ENCODE measurements around the gene TGFBR3.
"Not testable (repeated sequence)": the region's sequence is repeated elsewhere in the genome, so short reads cannot be mapped to it uniquely, and the experiment has no call there.

The TGFBR3 gene

DNA sequence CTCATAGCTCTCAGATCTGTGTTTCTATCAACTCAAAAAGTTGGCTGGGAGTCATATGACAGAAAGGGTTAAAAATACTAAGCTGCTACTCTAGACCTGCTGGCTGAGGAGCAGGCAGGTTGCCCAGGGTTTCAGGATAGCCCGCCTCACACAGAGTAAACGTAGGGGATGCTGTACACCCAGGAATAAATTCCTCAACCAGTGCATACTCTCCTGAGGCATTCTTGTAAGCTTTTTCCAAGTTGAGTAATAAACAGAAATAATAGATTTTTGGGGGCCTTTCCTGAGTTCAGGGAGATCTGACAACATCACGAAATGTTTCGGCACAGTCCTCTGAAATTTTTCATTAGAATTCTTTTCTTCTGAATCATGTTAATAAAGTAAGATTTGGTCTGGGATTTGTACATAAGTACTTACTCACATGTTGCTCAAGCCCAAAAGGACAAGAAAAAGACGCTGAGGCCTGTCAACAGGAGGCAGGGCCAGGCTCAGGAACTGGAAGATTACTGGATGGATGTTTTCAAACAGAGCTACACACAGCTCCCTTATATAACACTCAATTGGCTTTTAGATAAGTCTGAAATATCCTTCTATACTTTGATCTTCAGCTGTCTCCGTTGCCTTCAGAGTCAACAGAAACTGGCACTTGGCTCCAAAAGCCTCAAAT lies 41.0 kb downstream of the TGFBR3 start:
- DNase-seq (ENCODE audit: low read depth), result no peak
- TF ChIP-seq CTCF (IDR thresholded peaks at IDR 0.05; ENCODE audit: insufficient read depth, low read depth, low read length, missing control alignments), result no peak
- H3K4me3 ChIP-seq (ENCODE audit: low read depth, low read length), result no peak overlapping the region

GRCh38 chr1:91843843-91844242 lies 42.1 kb downstream of the TGFBR3 start:
- TF ChIP-seq CTCF (IDR thresholded peaks at IDR 0.05; ENCODE audit: insufficient read depth, low read depth, low read length, missing control alignments), result no peak
- H3K4me3 ChIP-seq (ENCODE audit: low read depth, low read length), result no peak overlapping the region
- no peak for DNase-seq (ENCODE audit: low read depth)

DNA sequence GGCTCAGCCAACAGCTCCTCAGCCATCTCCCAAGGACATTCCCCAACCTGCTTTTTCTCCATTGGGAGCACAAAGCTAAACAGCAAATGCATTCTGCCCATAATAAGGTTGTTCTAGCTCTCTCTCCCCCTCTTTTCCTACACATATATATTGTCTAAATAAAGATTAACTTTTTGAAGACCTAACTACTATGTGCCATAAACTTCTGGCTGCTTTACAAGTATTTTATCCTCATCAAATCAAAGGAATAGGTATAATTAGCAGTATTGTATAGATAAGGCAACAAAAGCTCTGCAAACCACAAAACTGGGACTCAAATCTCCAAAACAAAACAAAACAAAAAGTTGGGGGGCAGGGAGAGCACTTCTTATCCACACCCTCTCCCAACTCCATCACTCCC lies 43.4 kb downstream of the TGFBR3 start:
- DNase-seq (ENCODE audit: low read depth), result no peak
- TF ChIP-seq CTCF (IDR thresholded peaks at IDR 0.05; ENCODE audit: insufficient read depth, low read depth, low read length, missing control alignments), result no peak
- H3K4me3 ChIP-seq (ENCODE audit: low read depth, low read length), result no peak overlapping the region

- no peak for TF ChIP-seq CTCF (IDR thresholded peaks at IDR 0.05; ENCODE audit: insufficient read depth, low read depth, low read length, missing control alignments)
- no peak for DNase-seq (ENCODE audit: low read depth)
- no peak overlapping the region for H3K4me3 ChIP-seq (ENCODE audit: low read depth, low read length)
Observed at GRCh38 chr1:91842056-91842455, 43.9 kb downstream of the TGFBR3 start.

GRCh38 chr1:91840276-91840675 lies 45.7 kb downstream of the TGFBR3 start:
- not testable (repeated sequence) for H3K4me3 ChIP-seq (ENCODE audit: low read depth, low read length)

GRCh38 chr1:91836331-91837040 lies 49.5 kb downstream of the TGFBR3 start:
- DNase-seq (ENCODE audit: low read depth), result no peak
- no peak overlapping the region for H3K4me3 ChIP-seq (ENCODE audit: low read depth, low read length)
- no peak for TF ChIP-seq CTCF (IDR thresholded peaks at IDR 0.05; ENCODE audit: insufficient read depth, low read depth, low read length, missing control alignments)

More at GRCh38 chr1:91840276-91840675, 45.7 kb downstream of the TGFBR3 start:
- not testable (repeated sequence) for DNase-seq (ENCODE audit: low read depth)

DNA sequence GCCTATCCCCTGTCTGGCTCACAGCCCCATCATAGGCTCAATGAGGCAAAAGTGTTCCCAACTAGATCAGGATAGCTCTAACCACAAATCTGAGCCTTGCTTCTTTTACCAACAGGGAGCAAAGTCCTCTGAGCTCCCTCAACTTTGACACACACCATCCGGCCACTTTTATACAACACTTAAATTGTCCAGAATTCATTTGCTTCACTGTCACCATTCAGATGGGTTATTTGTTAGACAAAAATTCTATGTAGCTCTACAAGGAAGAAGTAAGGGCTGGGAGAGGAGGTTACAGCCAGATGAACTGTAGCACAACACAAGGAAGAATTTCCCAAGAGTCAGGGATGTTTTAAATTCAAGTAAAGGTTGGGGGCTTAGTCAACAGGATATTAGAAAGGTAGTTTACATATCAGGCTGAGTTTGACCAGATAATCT lies 50.8 kb downstream of the TGFBR3 start:
- no peak for TF ChIP-seq CTCF (IDR thresholded peaks at IDR 0.05; ENCODE audit: insufficient read depth, low read depth, low read length, missing control alignments)
- DNase-seq (ENCODE audit: low read depth), result no peak
- no peak overlapping the region for H3K4me3 ChIP-seq (ENCODE audit: low read depth, low read length)

DNA sequence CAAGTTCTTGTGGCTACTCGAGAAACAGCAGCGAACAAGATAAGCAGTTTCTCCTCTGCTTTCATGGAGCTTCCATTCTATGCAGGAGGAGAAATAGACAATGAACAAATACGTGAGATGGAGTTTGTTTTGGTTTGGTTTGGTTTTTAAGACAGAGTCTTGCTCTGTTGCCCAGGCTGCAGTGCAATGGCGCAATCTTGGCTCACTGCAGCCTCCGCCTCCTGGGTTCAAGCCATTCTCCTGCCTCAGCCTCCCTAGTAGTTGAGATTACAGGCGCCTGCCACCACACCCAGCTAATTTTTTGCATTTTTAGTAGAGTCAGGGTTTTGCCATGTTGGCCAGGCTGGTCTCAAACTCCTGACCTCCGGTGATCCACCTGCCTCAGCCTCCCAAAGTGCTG lies 51.4 kb downstream of the TGFBR3 start:
- DNase-seq (ENCODE audit: low read depth); H3K4me3 ChIP-seq (ENCODE audit: low read depth, low read length): not testable (repeated sequence)
